Measurements from ENCODE around the gene MYL3. TPM values are rescaled to one million over a fixed set of nuclear protein-coding genes. Genes with fewer than 3 reads are reported as not detected.

Gene MYL3
- total and polyA plus RNA-seq, 2 experiments from 2014 or later: 2,390 to 3,027 TPM

GRCh38 chr3:46898321-46899150, 35.3 kb upstream of the MYL3 start:
- DNase-seq (ENCODE audit: low read depth in 1 of 2, low spot score in 1 of 2): no peak
- no peaks in the 10 kb centered on the region for H3K36me3 ChIP-seq
- H3K27me3 ChIP-seq: no peaks in the 10 kb centered on the region
- H3K4me3 ChIP-seq: no peak overlapping the region
- no peaks in the 10 kb centered on the region for H3K9me3 ChIP-seq (ENCODE audit: low read depth)
- no peak overlapping the region for H3K27ac ChIP-seq
- H3K4me1 ChIP-seq (ENCODE audit: low read depth): peaks cover 5% of the 10 kb centered on the region
- TF ChIP-seq, protein P1, sequence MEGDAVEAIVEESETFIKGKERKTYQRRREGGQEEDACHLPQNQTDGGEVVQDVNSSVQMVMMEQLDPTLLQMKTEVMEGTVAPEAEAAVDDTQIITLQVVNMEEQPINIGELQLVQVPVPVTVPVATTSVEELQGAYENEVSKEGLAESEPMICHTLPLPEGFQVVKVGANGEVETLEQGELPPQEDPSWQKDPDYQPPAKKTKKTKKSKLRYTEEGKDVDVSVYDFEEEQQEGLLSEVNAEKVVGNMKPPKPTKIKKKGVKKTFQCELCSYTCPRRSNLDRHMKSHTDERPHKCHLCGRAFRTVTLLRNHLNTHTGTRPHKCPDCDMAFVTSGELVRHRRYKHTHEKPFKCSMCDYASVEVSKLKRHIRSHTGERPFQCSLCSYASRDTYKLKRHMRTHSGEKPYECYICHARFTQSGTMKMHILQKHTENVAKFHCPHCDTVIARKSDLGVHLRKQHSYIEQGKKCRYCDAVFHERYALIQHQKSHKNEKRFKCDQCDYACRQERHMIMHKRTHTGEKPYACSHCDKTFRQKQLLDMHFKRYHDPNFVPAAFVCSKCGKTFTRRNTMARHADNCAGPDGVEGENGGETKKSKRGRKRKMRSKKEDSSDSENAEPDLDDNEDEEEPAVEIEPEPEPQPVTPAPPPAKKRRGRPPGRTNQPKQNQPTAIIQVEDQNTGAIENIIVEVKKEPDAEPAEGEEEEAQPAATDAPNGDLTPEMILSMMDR (IDR thresholded peaks at IDR 0.05; ENCODE audit: low read depth, low read length): no peak

DNA sequence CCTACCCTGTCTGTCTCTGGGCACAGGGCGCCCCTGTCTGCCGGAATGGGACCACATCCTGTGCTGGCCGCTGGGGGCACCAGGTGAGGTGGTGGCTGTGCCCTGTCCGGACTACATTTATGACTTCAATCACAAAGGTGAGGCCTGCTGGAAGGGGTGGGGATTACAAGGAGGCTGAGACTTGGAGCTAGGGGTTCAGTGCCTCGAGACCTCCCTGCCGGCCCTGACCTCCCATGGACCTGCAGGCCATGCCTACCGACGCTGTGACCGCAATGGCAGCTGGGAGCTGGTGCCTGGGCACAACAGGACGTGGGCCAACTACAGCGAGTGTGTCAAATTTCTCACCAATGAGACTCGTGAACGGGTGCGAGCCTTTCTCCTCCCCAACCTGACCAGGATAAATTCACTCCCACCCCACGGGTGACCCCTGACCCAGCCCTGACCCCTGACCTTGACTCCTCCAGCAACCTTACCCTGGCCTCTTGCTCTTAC, 34.6 kb upstream of the MYL3 start:
- DNase-seq (ENCODE audit: low read depth in 1 of 2, low spot score in 1 of 2): no peak
- H3K27ac ChIP-seq: no peak overlapping the region
- H3K4me3 ChIP-seq: no peak overlapping the region
- H3K36me3 ChIP-seq: no peaks in the 10 kb centered on the region
- TF ChIP-seq, protein P1 (IDR thresholded peaks at IDR 0.05; ENCODE audit: low read depth, low read length): no peak
- H3K9me3 ChIP-seq (ENCODE audit: low read depth): no peaks in the 10 kb centered on the region
- H3K4me1 ChIP-seq (ENCODE audit: low read depth): peaks cover 11% of the 10 kb centered on the region
- H3K27me3 ChIP-seq: no peaks in the 10 kb centered on the region

- H3K27me3 ChIP-seq: no peaks in the 10 kb centered on the region
- peaks cover 16% of the 10 kb centered on the region for H3K4me1 ChIP-seq (ENCODE audit: low read depth)
- DNase-seq (ENCODE audit: low read depth in 1 of 2, low spot score in 1 of 2): no peak
Measured at GRCh38 chr3:46897031-46897430, 33.8 kb upstream of the MYL3 start.

GRCh38 chr3:46896386-46896785, 33.1 kb upstream of the MYL3 start:
- no peak overlapping the region for H3K4me3 ChIP-seq
- TF ChIP-seq, protein P1 (IDR thresholded peaks at IDR 0.05; ENCODE audit: low read depth, low read length): no peak
- H3K4me1 ChIP-seq (ENCODE audit: low read depth): peaks cover 23% of the 10 kb centered on the region
- H3K9me3 ChIP-seq (ENCODE audit: low read depth): no peaks in the 10 kb centered on the region
- H3K27ac ChIP-seq: no peak overlapping the region
- H3K36me3 ChIP-seq: no peaks in the 10 kb centered on the region
- no peaks in the 10 kb centered on the region for H3K27me3 ChIP-seq
- DNase-seq (ENCODE audit: low read depth in 1 of 2, low spot score in 1 of 2): no peak

More at GRCh38 chr3:46897031-46897430, 33.8 kb upstream of the MYL3 start:
- H3K4me3 ChIP-seq: no peak overlapping the region
- TF ChIP-seq, protein P1 (IDR thresholded peaks at IDR 0.05; ENCODE audit: low read depth, low read length): no peak
- no peaks in the 10 kb centered on the region for H3K36me3 ChIP-seq
- no peaks in the 10 kb centered on the region for H3K9me3 ChIP-seq (ENCODE audit: low read depth)
- no peak overlapping the region for H3K27ac ChIP-seq

- TF ChIP-seq, protein P1 (IDR thresholded peaks at IDR 0.05; ENCODE audit: low read depth, low read length): no peak
Measured at GRCh38 chr3:46895761-46896160, 32.5 kb upstream of the MYL3 start.

More at GRCh38 chr3:46895761-46896160, 32.5 kb upstream of the MYL3 start:
- H3K4me1 ChIP-seq (ENCODE audit: low read depth): peaks cover 29% of the 10 kb centered on the region
- H3K36me3 ChIP-seq: no peaks in the 10 kb centered on the region
- DNase-seq (ENCODE audit: low read depth in 1 of 2, low spot score in 1 of 2): no peak
- no peaks in the 10 kb centered on the region for H3K27me3 ChIP-seq
- H3K4me3 ChIP-seq: no peak overlapping the region
- H3K27ac ChIP-seq: no peak overlapping the region
- H3K9me3 ChIP-seq (ENCODE audit: low read depth): no peaks in the 10 kb centered on the region

Measured in cardiac muscle cell (in vitro differentiated cells and primary cell).